NOMO-1 (cell line): ENCODE measurements around the gene SIX2.

Experiments
- DNase-seq, 2 experiments: peaks; one replicate each; lab custom pipeline; 2025; ENCODE audit not compliant: unreplicated experiment in 2 of 2; lab: John Stamatoyannopoulos, UW

The SIX2 gene

GRCh38 chr2:45024097-45024496 is 14.8 kb upstream of the SIX2 start:
- no peak for DNase-seq

GRCh38 chr2:45020439-45020838 is 11.2 kb upstream of the SIX2 start:
- no peak for DNase-seq

DNA sequence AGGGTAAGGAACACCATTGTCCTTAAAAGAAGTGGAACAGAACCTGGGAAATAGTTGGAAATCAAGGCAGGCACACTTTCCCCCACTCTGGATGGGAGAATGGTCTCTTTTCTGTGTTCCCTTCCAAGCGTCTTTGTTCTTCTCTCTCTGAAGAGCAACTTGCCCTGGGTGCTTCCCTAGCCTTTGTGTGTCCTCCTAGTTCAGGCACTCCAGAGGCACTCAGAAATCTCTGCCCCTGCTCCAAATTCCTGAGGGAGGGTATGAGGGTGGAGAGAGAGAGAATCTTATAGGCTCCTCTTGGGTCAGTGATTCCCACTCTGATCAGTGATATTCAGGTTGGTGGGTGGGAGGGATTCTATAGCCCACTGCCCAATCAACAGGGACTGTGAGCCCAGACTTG is 8.8 kb upstream of the SIX2 start:
- no peak for DNase-seq

- no peak for DNase-seq
Observed at GRCh38 chr2:45014831-45015230, 5.6 kb upstream of the SIX2 start.

- no peak for DNase-seq
Observed at GRCh38 chr2:45014016-45014702, 4.9 kb upstream of the SIX2 start.

DNA sequence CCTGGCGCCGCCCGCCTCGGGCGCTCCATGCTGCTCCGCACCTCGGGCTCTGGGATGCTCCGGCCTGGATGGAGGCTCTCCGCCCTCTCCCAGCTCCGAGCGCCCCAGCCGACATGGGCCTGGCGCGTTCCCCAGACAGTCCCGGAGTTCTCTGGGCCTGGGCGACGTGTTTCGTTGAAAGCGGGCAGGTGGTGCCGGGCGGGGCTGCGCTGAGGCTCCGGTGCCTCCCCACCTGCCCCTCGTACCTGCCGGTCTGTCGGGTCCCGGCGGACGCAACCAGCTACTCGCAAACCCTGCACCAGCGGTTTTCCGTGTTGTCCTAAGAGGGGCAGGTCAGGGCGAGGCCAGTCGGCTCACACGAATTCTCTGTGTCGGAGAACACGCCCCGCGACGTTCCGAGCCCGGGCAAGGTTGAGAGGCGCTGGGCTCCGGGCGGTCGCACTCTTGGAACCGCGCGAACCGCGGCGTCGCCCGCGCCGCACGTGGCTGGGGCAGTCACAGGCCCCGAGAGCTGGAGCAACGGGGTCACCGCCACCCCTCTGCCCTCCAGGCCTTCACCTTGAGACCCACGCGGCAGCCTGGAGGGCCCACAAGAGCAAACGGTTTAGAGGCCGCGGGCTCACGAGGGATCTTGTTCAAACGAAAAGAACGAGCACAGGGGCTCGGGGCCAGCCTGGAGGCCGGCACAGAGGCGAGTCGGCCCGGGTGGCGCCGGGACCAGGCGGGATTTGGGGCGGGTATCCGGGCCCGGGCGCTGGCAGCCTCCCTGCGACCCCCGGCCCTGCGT is 4.2 kb upstream of the SIX2 start:
- no peak for DNase-seq

GRCh38 chr2:45012733-45013132 is 3.5 kb upstream of the SIX2 start:
- DNase-seq = no peak

- DNase-seq = no peak
Observed at GRCh38 chr2:45011621-45012602, 2.7 kb upstream of the SIX2 start.

- no peak for DNase-seq
Observed at GRCh38 chr2:45011121-45011520, 1.9 kb upstream of the SIX2 start.

GRCh38 chr2:45010702-45011012 is 1.4 kb upstream of the SIX2 start:
- DNase-seq = no peak

DNA sequence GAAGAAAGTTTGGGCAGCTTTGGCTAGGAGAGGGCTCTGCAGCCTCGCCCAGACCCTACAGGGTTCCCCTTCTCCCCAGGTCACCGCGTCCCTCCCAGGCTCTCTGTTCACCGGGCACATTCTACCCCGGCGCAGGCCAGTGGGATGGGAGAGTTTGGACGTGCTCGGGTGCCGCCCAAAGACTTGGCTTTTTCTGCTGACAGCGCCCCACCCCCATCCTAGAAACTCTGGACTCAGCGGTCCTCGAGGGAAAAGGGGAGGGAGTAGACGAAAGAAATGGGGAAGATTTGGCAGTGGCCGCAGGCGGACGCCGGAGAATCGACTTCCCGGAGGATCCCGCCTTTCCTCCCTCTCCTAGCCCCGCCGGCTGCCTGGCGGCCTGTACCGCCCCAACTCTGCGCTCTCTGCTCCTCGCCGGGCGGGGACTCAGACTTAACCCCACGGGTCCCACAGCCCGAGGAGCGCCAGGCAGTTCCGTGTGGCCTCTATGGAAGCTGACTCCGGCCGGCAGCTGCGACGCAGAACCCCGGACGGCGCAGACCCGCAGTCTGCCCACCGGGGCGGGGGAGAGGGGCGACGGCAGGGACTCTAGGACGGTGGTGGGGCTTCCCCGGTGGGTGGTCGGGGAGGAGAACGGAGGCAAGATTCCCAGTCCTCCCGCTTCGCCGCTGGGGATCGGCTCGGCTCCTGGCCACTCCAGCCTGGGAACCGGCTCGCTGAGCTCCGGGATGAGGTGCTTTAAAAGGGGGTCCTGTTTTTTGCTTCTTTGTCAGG is 863 bp upstream of the SIX2 start:
- DNase-seq = no peak

DNA sequence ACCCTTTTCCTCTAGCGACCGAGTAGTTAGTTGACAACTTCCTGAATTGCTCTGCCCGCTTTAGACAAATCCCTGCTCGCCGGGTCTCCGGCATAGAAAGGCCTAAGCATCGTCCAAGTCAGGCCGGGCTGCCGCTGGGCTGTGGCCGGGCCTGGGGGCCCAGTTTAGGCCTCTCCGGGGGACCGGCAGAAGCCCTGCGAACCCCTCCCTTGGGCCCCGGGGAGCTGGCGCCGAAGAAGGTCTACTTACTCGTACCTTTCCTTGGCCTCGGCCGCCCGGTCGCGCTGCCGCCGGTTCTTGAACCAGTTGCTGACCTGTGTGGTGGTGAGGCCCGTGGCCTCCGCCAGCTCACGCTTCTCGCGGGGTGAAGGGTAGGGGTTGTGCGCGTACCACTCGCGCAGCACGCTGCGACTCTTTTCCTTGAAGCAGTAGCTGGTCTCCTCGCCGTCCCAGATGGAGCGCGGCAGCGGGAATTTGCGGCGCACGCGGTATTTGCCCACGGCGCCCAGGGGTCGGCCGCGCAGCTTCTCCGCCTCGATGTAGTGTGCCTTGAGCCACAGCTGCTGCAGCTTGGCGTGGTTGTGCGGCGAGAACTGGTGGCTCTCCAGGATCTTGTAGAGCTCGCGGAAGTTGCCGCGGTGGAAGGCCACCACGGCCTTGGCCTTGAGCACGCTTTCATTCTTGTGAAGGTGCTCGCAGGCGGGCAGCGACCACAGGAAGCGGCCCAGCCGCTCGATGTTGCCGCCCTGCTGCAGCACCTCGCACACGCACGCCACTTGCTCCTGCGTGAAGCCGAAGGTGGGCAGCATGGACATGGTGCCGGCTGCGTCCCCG is 739 bp downstream of the SIX2 start:
- DNase-seq = no peak

- no peak for DNase-seq
Observed at GRCh38 chr2:45007961-45008295, 1.3 kb downstream of the SIX2 start.

GRCh38 chr2:45006942-45007287 is 2.3 kb downstream of the SIX2 start:
- DNase-seq = no peak

GRCh38 chr2:45006041-45006941 is 3.0 kb downstream of the SIX2 start:
- DNase-seq = no peak

DNA sequence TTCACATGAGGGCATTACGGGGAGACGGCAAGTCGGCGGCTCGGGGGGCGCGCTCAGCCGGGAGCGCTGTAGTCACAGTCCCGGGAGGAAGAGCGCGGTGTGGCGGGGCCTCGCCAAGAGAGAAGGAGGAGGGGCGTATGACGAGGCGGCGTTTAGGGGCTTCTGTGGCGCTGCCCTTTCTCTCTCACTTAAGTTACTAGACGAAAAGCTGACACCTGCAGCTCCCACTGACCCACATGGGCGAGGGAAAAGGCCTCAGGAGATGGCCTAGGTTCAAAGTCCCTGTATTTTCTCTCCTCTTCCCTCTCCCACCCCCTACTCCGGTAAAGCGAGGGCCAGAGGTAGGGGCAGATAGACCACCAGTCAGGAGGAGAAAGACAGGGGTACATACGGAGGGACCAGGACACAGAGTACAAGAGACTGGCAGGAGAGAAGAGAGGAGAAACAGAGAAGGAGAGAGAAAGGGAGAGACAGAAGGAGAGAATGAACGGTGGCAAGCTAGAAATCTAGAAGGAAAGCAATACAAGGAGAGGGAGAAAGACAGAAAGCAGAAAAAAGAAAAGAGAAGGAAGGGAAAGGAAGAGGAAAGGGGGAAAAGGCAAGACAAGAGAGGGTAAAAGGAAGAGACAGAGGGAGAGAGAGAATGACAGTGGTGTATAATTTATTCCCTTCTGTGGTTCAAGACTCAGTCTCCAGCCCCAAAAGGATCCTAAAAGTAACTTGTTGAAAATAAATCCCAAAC is 3.8 kb downstream of the SIX2 start:
- no peak for DNase-seq

DNA sequence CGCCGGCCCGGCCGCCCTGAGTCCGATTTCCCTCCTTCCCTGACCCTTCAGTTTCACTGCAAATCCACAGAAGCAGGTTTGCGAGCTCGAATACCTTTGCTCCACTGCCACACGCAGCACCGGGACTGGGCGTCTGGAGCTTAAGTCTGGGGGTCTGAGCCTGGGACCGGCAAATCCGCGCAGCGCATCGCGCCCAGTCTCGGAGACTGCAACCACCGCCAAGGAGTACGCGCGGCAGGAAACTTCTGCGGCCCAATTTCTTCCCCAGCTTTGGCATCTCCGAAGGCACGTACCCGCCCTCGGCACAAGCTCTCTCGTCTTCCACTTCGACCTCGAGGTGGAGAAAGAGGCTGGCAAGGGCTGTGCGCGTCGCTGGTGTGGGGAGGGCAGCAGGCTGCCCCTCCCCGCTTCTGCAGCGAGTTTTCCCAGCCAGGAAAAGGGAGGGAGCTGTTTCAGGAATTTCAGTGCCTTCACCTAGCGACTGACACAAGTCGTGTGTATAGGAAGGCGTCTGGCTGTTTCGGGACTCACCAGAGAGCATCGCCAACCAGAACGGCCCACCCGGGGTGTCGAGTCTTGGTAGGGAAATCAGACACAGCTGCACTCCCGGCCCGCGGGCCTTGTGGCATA is 4.6 kb downstream of the SIX2 start:
- DNase-seq = no peak
